Endothelial cell of umbilical vein (primary cell): Measurements from ENCODE around the gene CNN2. TPM values are rescaled to one million over a fixed set of nuclear protein-coding genes. Genes with fewer than 3 reads are reported as not detected.

Experiments
- BruUV-seq: library from RNA; stranded (reverse); fragments of 400-500 nt; replicated peaks from 2 replicates; lab custom pipeline; 2021; lab: Mats Ljungman, UMichigan
- CTCF ChIA-PET: fragments of 300-600, 350-600 bp; sonication (Branson Sonifier 250); formaldehyde crosslinking; loops from one replicate; lab custom pipeline; 2021; ENCODE audit warnings: antibody characterized with exemption, inconsistent platforms; lab: Charles Lee
- POLR2A ChIA-PET: fragments of 300-600, 350-600 bp; sonication (Branson Sonifier 250); formaldehyde crosslinking; loops from one replicate; lab custom pipeline; 2021; ENCODE audit warnings: antibody characterized with exemption, inconsistent platforms; lab: Charles Lee
- DNase-seq: peaks from one replicate; pipeline ENCODE4 v3.0.0-alpha.2; 2011; ENCODE audit warnings: low read depth, low spot score
- FAIRE-seq: peaks from 2 replicates; lab custom pipeline; 2011; peaks lifted over from hg19 to GRCh38; lab: Jason Lieb, UNC
- H2AFZ ChIP-seq: 2 replicates; pipeline ENCODE4 v1.6.0; 2012; ENCODE audit warnings: low read depth, low read length, control low read depth, inconsistent platforms
- H3K27ac ChIP-seq: 2 replicates; pipeline ENCODE4 v1.5.1; 2011; ENCODE audit warnings: low read depth, mild to moderate bottlenecking, control low read depth, low read length, moderate library complexity; ENCODE audit not compliant: insufficient read depth
- H3K27me3 ChIP-seq, 2 experiments: 2 replicates each; pipeline versions ENCODE4 v1.6.0 to v1.6.1; 2011; ENCODE audit warnings: low read length in 2 of 2, mixed read lengths in 1 of 2; ENCODE audit not compliant: control insufficient read depth in 2 of 2, insufficient read depth in 2 of 2
- H3K36me3 ChIP-seq, 2 experiments: 2 replicates in 1 of 2; 3 replicates in 1 of 2; pipeline ENCODE4 v1.5.1; 2011; ENCODE audit warnings: low read length in 2 of 2, mild to moderate bottlenecking in 1 of 2, moderate library complexity in 1 of 2; ENCODE audit not compliant: control insufficient read depth in 2 of 2, insufficient read depth in 2 of 2; ENCODE audit errors: extremely low read depth in 1 of 2
- H3K4me1 ChIP-seq: 3 replicates; pipeline ENCODE4 v1.5.1; 2011; ENCODE audit warnings: mild to moderate bottlenecking, low read length; ENCODE audit not compliant: control insufficient read depth, insufficient read depth; ENCODE audit errors: extremely low read depth
- H3K4me2 ChIP-seq: 2 replicates; pipeline ENCODE4 v1.6.1; 2011; ENCODE audit warnings: low read length, control low read depth, mixed read lengths; ENCODE audit not compliant: insufficient read depth
- H3K4me3 ChIP-seq, 3 experiments: fragments of 200-600 bp in 1 of 3; sonication (generic), shearing (Covaris generic) in 1 of 3; replicated peaks in 1 of 3; 2 replicates each; pipeline ENCODE4 v1.5.1; 2011 to 2016; ENCODE audit warnings: control low read depth in 3 of 3, low read length in 3 of 3, mild to moderate bottlenecking in 2 of 3, inconsistent platforms in 1 of 3, low read depth in 1 of 3, moderate library complexity in 1 of 3; ENCODE audit not compliant: insufficient read depth in 1 of 3
- H3K79me2 ChIP-seq: 2 replicates; pipeline ENCODE4 v1.6.0; 2012; ENCODE audit warnings: low read length, inconsistent platforms; ENCODE audit not compliant: control insufficient read depth, insufficient read depth
- H3K9ac ChIP-seq: replicated peaks from 2 replicates; pipeline ENCODE3; 2011; ENCODE audit warnings: low read length, control low read depth; ENCODE audit not compliant: insufficient read depth; ENCODE audit errors: extremely low read depth
- H3K9me1 ChIP-seq: replicated peaks from 3 replicates; pipeline ENCODE4 v1.6.0; 2011; ENCODE audit warnings: mild to moderate bottlenecking, low read length; ENCODE audit not compliant: control insufficient read depth, insufficient read depth; ENCODE audit errors: extremely low read depth
- H3K9me3 ChIP-seq: replicated peaks from 2 replicates; pipeline ENCODE4 v1.5.1; 2012; ENCODE audit warnings: low read length, inconsistent platforms; ENCODE audit not compliant: control insufficient read depth, insufficient read depth
- H4K20me1 ChIP-seq: replicated peaks from 2 replicates; pipeline ENCODE3; 2011; ENCODE audit warnings: mild to moderate bottlenecking, low read length; ENCODE audit not compliant: control insufficient read depth, insufficient read depth; ENCODE audit errors: extremely low read depth
- CTCF ChIP-seq, 2 donors: IDR thresholded peaks; 1 replicate in 1 of 2; 2 replicates in 1 of 2; pipeline ENCODE4 v1.5.1; 2011; ENCODE audit warnings: low read length in 2 of 2, mild to moderate bottlenecking in 2 of 2, moderate library complexity in 2 of 2, control low read depth in 1 of 2, inconsistent platforms in 1 of 2, low read depth in 1 of 2; ENCODE audit not compliant: insufficient read depth in 1 of 2; ENCODE audit errors: extremely low read depth in 1 of 2
- EZH2 ChIP-seq: IDR thresholded peaks from 2 replicates; pipeline ENCODE4 v1.6.1; 2012; ENCODE audit warnings: borderline replicate concordance, low read depth, mild to moderate bottlenecking, moderate library complexity, low read length, inconsistent platforms; ENCODE audit not compliant: severe bottlenecking
- FOS ChIP-seq: IDR thresholded peaks from 2 replicates; pipeline ENCODE4 v1.6.1; 2011; ENCODE audit warnings: mild to moderate bottlenecking, low read length, moderate library complexity, borderline replicate concordance; ENCODE audit not compliant: insufficient read depth
- GATA2 ChIP-seq: IDR thresholded peaks from 2 replicates; pipeline ENCODE4 v1.7.0; 2011; ENCODE audit warnings: low read depth, mild to moderate bottlenecking, moderate library complexity, mixed read lengths, low read length; ENCODE audit not compliant: insufficient read length, insufficient read depth
- JUN ChIP-seq: IDR thresholded peaks from 2 replicates; pipeline ENCODE4 v1.6.1; 2011; ENCODE audit warnings: borderline replicate concordance, low read depth; ENCODE audit not compliant: insufficient read length, insufficient read depth
- MAX ChIP-seq: IDR thresholded peaks from 2 replicates; pipeline ENCODE4 v1.6.1; 2011; ENCODE audit not compliant: insufficient read depth, insufficient read length
- MYC ChIP-seq: IDR thresholded peaks from one replicate; pipeline ENCODE4 v1.6.1; 2011; ENCODE audit warnings: mild to moderate bottlenecking, low read depth, low read length
- POLR2A ChIP-seq: IDR thresholded peaks from 2 replicates; pipeline ENCODE4 v1.6.1; 2012; ENCODE audit warnings: low read depth, mild to moderate bottlenecking, control low read depth, low read length
- POLR2AphosphoS5 ChIP-seq: IDR thresholded peaks from 2 replicates; pipeline ENCODE4 v1.6.1; 2012; ENCODE audit warnings: low read depth, mild to moderate bottlenecking, control low read depth, low read length, moderate library complexity; ENCODE audit not compliant: insufficient read depth
- dilution Hi-C: fragments of 300-500 bp; cut with MboI; formaldehyde crosslinking; loops from one replicate; pipeline ENCODE4 v1.15.0; 2019; ENCODE audit warnings: low sequenced_read_pairs; ENCODE audit not compliant: extremely low pct_ligation_motif_present
- intact Hi-C: fragments of 100-400 bp; cut with micrococcal nuclease; formaldehyde crosslinking; loops from one replicate; pipeline ENCODE4 v1.10.0; 2022
- polyA plus RNA-seq, 4 experiments: library from polyadenylated mRNA; depleted of rRNA in 3 of 4; stranded (reverse) in 3 of 4; unstranded in 1 of 4; fragments of >200 nt; gene quantifications; 2 replicates each; pipeline versions ENCODE4 v1.2.1 to v1.2.3, GENCODE V29; 2011 to 2012; ENCODE audit warnings: missing spikeins in 1 of 4
- total RNA-seq: library from RNA; stranded (reverse); gene quantifications from 2 replicates; pipeline ENCODE4 v1.2.3, GENCODE V29; 2021

The CNN2 gene
- total and polyA plus RNA-seq, 2 donors (not counting 3 experiments of a cell fraction or from before 2014, with no cell fraction given) = 207 to 286 TPM

- Histone ChIP-seq H3K27ac (no peak overlapping the region), H3K9me3 (no peaks in the 10 kb centered on the region), H3K9me1 (no peaks in the 10 kb centered on the region), H4K20me1 (no peaks in the 10 kb centered on the region), H2AFZ (no peak overlapping the region), H3K9ac (no peak overlapping the region), H3K4me1 (no peaks in the 10 kb centered on the region), H3K79me2 (no peaks in the 10 kb centered on the region), H3K36me3 (no peaks in the 10 kb centered on the region), H3K4me2 (no peak overlapping the region), H3K27me3 (no peaks in the 10 kb centered on the region), H3K4me3 (no peak overlapping the region)
- DNase-seq = no peak
- no peak for TF ChIP-seq POLR2AphosphoS5
- TF ChIP-seq EZH2 = no peak
- TF ChIP-seq MYC = no peak
- no peak for TF ChIP-seq POLR2A
- no peak for TF ChIP-seq JUN
- TF ChIP-seq FOS = no peak
- intact Hi-C loops = no loop called here
- FAIRE-seq = no peak
- BruUV-seq = no TSS peak
- POLR2A ChIA-PET = no interaction called here
- dilution Hi-C loops = no loop called here
- CTCF ChIA-PET = no interaction called here
Measured at GRCh38 chr19:1049800-1050199, 23.4 kb downstream of the CNN2 start.

- no peaks in the 10 kb centered on the region for H3K79me2 ChIP-seq
- POLR2A ChIA-PET = no interaction called here
- H3K4me1 ChIP-seq = no peaks in the 10 kb centered on the region
- CTCF ChIA-PET = no interaction called here
- no peaks in the 10 kb centered on the region for H3K36me3 ChIP-seq
- no peaks in the 10 kb centered on the region for H3K27me3 ChIP-seq
- TF ChIP-seq MYC = no peak
- no peak for TF ChIP-seq GATA2
- TF ChIP-seq POLR2A = no peak
- TF ChIP-seq POLR2AphosphoS5 = no peak
- no peak for TF ChIP-seq CTCF (IDR thresholded peaks at IDR 0.05; ENCODE audit: extremely low read depth in 1 of 2, insufficient read depth in 1 of 2, low read depth in 1 of 2, low read length in 2 of 2)
- no peak for TF ChIP-seq JUN
- TF ChIP-seq EZH2 = no peak
- TF ChIP-seq FOS = no peak
- no peak for TF ChIP-seq MAX
- H4K20me1 ChIP-seq = no peaks in the 10 kb centered on the region
- no peak overlapping the region for H3K4me2 ChIP-seq
- dilution Hi-C loops = no loop called here
- no peak overlapping the region for H3K4me3 ChIP-seq
- H3K9me3 ChIP-seq = no peaks in the 10 kb centered on the region
- H3K9me1 ChIP-seq = no peaks in the 10 kb centered on the region
- no peak overlapping the region for H2AFZ ChIP-seq
- no peak overlapping the region for H3K9ac ChIP-seq
- no peak for FAIRE-seq
- intact Hi-C loops = no loop called here
- no peak for DNase-seq
- H3K27ac ChIP-seq = no peak overlapping the region
- no TSS peak for BruUV-seq
Measured at GRCh38 chr19:1050989-1051788, 24.8 kb downstream of the CNN2 start.
